GM12891 (cell line): Measurements from ENCODE around the gene LRRC15.

Experiments
- POLR2A ChIP-seq: IDR thresholded peaks from 2 replicates; pipeline ENCODE4 v1.6.1; 2011; ENCODE audit warnings: low read depth, low read length, control low read depth
- POLR2AphosphoS5 ChIP-seq: IDR thresholded peaks from 2 replicates; pipeline ENCODE4 v1.6.1; 2011; ENCODE audit warnings: low read depth, low read length, control low read depth
- SPI1 ChIP-seq: IDR thresholded peaks from 2 replicates; pipeline ENCODE4 v1.6.1; 2011; ENCODE audit warnings: low read depth, low read length, control low read depth
- TAF1 ChIP-seq: IDR thresholded peaks from 2 replicates; pipeline ENCODE4 v1.6.1; 2011; ENCODE audit warnings: low read depth, low read length, control low read depth

DNA sequence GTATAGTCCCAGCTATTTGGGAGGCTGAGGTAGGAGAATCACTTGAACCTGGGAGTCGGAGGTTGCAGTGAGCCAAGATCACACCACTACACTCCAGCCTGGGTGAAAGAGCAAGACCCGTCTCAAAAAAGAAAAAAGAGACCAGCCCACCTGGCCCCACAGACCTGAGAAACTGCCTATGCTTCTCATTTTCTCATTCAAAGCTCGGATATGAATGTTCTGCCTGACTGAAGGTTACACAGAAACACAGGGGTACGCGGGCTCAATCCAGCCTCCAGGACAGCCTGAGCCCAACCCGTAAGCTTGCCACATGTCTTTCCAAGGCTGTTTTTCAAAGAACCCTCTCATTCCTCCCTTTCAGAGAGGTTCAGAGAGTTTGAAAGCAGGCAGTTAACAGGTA is 9.7 kb upstream of the LRRC15 start:
- TF ChIP-seq POLR2AphosphoS5 (no peak), TAF1 (no peak), POLR2A (no peak), SPI1 (no peak)
